Activated CD4-positive, alpha-beta T cell treated with anti-CD3 and anti-CD28 coated beads for 4 hours (primary cell): ENCODE measurements around the gene RBM34.

Source experiments
- DNase-seq, 2 donors: peaks; one replicate each; pipeline ENCODE4 v3.0.0-alpha.2; 2020

Gene RBM34

DNA sequence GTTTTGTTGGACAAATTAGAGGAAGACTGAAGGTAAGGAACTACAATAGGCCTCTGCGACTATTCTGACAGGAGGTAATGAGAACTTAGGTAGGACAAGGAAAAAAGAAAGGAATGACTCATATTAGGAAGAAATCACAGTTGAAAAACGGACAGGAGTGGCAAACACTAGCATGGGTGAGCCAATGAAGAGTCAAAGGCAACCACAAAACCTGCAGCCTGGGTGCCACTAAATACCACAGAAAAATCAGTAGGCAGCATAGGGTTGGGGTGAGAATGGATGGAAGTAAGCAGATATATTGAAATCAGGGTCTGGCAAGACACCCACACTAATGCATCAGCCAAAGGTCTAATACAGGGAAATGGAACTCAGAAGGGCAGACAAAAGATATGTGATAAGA, 10.0 kb downstream of the RBM34 start:
- no peak for DNase-seq

DNA sequence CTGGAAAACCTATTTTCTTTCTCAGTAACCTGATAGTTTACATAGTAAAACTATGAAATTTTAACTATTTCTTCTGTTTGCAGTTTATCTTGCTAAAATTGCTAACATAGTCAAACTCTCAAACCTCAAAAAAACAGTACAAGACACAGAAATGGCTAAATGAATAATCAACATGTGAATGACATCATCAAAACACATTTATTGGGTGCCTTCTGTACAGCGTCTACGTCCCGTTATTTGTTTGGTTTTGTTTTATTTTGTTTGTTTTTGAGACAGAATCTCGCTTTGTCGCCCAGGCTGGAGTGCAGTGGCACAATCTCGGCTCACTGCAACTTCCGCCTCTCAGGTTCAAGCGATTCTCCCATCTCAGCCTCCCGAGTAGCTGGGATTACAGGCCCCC, 11.2 kb downstream of the RBM34 start:
- no peak for DNase-seq

DNA sequence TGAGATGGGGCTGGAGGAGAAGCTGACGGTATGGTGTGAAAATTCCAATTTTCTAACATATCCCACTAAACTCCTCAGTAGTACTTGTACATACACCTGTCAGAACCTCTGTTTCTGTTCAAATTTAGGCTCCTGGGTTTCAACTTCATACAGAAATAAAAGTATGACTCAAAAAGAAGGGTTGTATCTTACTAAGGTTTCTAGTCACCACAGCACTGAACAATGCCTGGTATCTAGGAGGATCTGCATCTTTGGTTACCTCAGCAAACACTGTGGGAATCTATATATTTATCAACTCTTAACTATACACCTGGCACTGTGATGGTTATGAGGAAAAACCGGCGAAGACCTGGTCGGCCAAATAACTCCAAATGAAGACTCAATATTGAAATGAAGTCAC, 13.8 kb downstream of the RBM34 start:
- DNase-seq: no peak

DNA sequence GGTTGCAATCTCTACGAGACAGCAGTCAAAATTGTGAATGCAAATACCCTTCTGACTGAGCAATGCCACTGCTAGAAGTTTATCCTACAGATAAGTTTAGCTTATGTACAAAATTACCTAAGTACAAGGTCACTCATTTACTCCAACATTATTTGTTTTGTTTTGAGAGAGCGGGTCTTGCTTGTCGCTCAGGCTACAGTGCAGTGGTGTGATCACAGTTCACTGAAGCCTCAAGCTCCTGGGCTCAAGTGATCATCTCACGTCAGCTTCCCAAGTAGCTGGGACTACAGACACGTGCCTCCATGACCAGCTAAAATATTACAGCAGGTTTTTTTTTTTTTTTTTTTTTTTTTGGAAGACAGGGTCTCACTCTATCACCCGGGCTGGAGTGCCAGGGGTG, 15.4 kb downstream of the RBM34 start:
- DNase-seq: no peak

DNA sequence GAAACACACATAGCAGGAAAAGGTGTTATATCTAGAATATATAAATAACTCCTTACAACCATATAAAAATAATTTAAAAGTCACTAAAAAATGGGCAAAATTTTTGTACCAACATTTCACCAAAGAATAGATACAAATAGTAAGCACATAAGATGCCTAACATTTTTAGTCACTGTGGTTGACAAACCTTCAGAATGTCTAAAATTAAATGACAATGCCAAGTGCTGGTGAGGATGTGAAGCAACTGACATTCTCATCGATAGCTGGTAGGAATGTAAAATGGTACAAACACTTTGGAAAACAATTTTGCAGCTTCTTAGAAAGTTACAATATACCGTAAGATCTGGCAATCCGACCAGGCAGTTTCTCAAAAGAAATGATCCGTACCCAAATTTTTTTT, 18.1 kb downstream of the RBM34 start:
- no peak for DNase-seq

DNA sequence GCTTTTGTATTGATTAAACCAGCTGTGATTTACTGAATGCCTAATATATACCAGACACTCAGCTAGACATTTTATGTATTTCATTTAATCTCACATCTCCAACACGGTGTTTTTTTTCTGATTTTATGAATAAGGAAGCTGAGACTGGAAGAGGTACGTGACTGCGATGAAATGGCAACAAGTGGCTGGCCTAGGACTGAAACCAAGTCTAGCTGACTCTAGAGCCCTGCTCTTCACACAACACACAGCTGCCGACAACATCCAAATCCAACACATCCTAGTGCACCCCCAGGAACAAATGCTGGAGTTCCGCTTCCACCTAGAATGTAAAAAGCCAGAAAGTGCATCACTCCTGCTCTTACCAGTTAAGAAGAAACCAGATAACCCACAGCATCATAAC, 21.7 kb downstream of the RBM34 start:
- DNase-seq: no peak

DNA sequence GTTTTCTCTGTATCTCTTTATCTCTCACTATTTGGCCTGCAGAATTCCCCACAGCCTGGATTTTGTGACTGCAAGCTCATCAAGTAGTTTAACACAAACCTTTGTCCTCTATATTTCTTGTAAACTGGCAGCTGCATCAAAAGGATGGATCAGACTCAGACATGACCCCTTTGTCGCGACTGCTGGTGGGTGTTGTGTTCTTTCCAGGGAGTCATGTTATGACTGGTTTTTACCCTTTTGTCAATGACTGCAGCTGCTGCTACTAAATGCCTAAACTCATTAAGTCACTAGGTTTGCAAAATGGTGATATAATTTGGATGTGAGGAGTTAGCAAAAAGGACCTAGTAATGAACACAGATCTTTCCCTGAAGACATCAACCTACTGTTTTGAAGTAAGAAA, 22.2 kb downstream of the RBM34 start:
- no peak for DNase-seq

DNA sequence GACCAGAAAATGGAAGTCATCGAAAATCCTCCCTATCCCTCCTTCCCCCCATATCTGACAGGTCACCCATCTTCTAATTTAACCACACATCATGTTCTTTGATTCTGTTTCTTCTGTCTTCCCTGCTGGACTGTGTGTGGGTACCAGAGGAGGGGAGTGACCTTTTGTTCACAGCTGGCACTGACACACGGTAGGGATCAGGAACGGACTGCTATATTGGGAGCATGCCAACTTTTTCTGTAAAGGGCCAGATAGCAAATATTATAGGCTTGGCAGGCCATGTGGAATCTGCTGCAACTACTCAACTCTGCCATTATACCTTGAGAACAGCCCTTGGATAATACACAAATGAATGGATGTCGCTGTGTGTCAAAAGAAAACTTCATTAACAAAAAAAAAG, 24.9 kb downstream of the RBM34 start:
- DNase-seq: no peak

DNA sequence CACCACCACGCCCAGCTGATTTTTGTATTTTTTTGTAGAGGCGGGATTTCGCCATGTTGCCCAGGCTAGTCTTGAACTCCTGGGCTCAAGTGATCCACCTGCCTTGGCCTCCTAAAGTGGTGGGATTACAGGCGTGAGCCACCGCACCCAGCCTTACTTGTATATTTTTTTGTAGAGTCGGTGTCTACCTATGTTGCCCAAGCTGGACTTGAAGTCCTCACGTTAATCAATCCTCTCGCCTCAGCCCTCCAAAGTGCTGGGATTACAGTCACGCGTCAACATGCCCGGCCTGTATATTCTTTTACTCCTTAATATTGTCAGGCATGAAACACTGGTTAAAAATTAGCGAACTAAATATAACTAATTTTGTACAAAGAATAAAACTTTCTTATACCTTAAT, 26.9 kb downstream of the RBM34 start:
- DNase-seq: no peak

DNA sequence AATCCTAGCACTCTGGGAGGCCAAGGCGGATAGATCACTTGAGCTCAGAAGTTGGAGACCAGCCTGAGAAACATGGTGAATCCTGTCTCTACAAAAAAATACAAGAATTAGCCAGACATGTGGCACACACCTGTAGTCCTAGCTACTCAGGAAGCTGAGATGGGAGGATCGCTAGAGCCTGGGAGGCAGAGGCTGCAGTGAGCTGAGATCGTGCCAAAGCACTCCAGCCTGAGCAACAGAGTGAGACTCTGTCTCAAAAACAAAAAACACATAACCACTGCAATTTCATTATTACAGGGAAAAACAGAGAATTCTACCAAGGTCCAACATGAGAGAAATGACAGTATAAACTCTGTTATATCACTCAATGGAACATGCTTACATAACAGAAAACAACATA, 28.0 kb downstream of the RBM34 start:
- DNase-seq: no peak

DNA sequence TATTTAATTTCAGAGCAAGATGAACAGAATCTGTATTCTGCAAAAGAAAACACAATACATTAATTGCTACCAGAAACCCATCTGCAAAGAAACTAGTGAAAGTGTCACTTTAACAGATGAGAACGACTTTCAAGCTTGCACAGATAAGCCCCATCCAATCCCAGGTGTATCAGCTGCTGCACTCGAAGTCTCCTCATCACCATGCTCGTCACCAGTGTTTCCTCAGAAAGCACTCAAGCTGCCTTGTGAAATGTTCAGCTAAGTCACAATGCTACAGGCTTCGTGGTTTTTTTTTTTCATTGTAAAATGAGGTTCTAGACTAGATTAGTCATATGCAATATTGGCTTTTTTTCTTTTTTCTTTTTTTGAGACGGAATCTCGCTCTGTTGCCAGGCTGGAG, 29.1 kb downstream of the RBM34 start:
- DNase-seq: no peak

DNA sequence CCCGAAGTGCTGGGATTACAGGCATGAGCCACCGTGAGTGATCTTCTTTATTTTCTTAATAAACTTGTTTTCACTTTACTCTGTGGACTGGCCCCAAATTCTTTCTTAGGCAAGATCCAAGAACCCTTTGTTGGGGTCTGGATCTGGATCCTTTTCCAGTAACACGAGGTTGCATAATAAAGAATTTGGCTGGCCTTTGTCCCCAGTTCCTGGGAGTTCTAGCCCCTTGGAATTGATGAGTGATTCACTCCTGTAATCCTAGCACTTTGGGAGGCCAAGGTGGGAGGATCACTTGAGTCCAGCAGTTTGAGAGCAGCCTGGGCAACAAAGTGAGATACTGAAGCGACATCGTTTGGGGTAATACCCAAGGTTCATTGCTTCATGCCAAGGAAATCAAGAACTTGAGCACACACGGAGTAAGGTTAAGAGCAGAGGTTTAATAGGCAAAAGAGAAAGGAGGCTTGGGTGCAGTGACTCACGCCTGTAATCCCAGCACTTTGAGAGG, 30.2 kb downstream of the RBM34 start:
- no peak for DNase-seq

DNA sequence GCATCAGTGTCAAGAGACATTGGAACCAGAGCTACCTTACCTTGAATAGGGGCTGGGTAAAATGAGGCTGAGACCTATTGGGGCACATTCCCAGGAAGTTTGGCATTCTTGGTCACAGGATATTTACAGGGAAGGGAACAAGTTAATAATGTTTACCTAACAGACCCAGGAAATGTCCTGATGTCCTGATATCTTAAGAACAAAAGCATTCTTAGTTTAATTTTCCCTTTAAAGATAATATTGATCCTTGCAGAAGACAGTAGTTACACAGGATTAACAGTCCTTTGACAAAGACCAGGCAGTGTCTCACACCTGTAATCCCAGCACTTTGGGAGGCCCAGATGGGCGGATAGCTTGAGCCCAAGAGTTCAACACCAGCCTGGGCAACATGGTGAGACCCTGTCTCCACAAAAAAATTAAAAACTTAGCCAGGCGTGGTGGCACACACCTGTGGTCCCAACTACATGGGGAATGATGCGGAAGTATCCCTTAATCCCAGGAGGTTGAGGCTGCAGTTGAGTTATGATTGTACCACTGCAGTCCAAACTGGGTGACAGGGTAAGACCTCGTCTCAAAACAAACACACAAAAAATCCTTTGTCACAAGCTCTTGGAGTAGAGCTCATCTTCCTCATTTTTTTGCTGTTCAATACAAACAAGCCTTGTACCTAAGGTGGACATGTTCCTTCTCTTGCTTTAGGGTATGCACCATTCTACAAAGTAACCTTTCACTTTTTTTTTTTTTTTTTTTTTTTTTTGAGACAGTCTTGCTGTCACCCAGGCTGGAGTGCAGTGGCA, 31.1 kb downstream of the RBM34 start:
- no peak for DNase-seq

DNA sequence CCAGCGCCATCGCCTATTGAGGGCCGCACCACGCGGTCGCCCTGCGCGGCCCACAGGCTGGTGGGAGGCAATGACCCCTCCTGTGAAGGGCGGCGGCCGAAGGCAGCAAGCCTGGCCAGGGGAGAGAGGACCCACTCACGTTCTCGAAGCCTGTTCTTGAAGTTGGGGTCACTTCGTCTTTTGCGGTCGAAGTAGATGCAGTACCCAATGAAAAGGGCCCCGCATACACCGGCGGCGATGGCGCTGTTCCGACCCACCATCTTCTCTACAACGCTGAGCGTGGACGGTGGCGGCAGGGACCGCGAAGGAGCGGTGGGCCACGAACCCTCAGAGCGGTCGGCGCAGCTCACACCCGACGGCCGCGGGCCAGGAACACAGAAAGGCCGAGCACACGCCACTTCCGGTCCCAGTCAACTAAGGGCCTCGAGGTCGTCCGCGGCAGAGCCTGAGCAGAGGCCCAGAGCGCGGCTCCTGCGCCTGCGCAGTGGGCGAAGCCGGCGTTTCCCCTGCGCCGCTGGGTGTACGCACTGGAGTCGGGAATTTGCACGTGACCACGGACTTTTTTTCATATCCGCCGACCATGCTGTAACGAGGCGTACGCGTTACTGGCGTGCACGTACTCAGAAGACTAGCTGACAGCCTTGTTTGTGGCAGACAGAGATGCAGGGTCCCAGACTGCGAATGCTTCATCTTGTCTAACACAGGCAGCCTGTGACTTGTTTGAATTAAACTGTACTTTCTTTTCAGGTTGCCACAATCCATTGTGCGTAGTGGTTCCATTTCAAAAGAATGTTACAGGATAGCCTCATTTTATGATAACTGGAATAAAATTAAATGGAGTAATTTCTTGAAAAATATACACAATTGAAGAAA, 32.4 kb downstream of the RBM34 start, which contains the start of gene TOMM20:
Gene TOMM20 (minus strand): TSS at position 382 of the 873 bp plus-strand sequence. CDS start 122 bp downstream, at position 260.
- peak; percentile 89 to 90 for DNase-seq

DNA sequence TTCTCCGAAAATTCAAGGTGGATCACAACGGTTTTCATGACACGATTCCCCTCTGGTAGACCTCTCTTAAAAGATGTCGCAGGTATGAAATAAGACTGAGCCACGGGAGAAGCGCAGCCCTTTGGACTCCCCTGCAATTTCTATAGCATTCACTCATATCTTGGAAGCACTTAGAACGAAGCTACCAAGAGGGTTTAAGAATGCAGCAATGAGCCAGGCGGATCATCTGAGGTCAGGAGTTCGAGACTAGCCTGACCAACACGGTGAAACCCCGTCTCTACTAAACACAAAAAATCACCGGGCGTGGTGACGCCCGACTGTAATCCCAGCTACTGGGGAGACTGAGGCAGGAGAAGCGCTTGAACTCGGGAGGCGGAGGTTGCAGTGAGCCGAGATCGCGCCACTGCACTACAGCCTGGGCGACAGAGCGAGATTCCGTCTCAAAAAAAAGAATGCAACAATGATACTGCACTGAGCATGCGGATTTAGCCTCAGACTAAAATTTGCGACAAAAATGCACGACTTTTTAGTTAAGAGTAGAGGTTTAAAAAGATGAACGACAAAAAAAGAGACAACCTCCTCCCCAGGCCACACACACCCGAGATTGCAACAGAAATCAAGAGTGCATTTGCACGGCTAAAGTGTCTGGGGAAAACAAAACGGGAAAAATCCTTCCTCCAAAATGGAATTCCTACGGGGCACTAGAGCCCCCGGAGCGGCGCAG, 33.2 kb downstream of the RBM34 start:
- DNase-seq: no peak

DNA sequence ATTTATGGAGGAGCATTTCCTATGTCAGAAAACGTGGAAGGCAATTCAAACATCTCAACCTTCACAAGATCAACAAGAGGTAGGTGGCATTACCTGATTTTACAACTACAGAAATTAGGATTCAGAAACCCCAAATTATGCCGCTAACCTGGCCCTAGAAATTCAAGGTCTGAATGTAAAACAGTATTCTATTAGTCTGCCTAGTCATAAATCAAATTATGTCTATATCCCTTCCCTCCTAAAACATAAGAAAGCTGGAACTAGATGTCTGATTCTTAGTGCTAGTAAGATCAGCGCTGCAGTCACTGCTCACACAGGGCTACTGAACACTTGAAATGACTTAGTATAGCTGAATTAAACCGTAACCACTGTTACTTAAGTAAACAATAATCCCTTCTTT, 33.8 kb downstream of the RBM34 start:
- DNase-seq: no peak

DNA sequence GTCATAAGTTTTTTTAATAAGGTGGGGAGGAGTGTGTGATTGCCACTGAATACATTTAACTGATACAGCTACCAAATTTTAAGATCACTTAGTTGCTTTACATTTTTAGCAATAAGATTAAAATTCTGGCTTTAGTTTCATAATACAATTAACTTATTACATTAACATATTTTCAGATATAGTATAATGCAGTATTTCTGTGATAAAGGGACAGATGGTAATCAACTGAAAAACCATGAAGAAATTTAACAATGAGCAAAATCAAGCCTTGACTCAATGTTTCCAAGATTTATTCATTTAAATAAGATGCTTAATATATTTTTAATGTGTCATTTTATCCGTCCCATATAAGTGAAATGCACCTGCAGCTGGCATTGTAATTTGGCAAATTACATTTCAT, 36.4 kb downstream of the RBM34 start:
- no peak for DNase-seq

DNA sequence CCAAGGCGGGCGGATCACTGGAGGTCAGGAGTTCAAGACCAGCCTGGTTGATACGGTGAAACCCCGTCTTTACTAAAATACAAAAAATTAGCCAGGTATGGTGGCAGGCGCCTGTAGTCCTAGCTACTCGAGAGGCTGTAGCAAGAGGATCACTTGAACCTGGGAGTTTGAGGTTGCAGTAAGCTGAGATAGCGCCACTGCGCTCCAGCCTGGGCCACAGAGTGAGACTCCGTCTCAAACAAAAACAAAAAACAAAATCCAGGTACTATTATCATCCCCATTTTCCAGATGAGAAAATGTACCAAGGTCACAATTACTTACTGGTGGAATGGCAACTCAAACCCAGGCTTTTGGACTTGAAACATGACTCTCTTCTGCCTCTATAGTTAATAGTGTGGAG, 36.9 kb downstream of the RBM34 start:
- no peak for DNase-seq

DNA sequence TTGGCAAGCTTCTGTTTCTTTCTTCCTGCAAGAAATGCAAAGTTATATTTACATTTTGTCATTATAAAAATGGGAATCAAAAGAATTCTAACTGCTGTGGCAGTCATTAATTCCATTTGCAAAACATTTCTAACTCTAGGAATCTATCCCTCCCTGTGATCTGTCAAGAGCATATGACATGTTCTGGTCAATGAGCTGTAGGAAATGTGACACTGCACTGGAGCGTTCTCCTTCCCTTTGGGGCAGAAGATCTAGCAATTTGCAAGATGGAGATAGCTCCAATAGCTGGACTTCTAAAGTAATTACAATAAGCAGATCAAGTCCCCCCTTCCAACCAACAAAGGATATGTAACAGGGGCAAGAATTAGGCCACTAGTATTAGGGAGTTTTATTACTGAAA, 38.7 kb downstream of the RBM34 start:
- DNase-seq: no peak

DNA sequence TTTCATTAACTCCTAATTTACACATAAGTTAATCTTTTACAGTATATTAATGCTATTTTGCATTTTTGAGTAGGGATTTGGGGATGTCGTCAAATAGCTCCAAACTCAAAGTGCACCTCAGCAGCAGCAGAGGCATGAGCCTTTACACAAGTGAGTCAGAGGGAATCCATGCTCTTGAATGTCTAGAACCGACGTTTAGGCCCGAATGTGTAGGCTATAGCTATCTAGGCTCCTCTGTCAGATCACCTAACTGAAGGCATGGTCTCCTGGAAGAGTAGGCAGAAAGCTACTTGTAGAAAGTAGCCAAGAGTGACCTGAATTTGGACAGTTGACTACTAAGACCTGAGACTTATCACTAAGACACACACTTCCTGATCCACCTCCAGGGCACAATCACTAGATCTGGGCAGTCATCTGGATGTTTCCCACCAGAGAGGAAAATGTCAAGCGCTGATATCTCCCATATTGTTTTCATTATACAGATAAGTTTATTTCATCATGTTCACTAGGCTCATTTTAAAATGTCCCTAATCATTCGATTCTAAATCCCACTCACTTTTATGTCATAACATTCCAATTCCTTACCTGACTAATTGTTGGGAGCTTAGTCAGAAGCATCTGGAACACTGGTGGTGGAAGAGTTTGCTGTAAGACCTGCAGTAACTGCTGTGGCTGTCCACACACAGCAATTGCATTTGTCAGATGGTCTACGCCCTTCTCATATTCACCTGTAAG, 47.7 kb downstream of the RBM34 start:
- no peak for DNase-seq

DNA sequence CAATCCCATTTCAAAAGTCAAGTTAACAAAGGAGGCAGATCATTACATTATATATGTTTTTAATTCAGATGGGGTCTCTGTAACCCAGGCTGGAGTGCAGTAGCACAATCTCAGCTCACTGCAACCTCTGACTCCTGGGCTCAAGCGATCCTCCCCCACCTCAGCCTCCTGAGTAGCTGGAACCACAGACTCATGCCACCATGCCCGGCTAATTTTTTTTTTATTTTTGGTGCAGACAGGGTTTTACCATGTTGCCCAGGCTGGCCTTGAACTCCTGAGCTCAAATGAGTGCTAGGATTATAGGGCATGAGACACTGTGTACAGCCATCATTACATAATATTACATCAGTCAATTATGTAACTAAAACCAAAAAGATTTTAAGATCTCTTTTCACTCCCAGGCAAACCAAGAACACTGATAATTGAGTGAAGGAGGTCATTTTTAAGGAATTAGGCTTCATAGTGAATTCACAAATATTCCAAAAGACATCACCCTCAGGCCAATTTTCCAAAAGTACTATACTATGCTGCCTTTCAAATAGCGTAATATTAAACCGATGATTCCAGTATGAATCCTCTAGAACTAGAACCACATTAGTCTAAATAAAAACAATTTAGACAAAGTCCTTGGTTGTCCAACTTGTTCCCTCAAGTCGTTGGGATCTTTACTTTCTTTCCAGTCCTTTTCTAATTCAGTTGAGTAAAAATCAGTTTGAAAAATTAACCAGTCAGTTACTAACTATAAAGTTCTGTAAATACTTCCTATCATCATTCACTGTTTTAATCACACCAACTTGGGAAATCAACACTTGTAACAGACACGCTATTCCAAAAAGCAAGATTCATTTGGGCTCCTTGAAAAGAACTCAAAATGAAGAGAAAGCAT, 48.5 kb downstream of the RBM34 start:
- DNase-seq: no peak

DNA sequence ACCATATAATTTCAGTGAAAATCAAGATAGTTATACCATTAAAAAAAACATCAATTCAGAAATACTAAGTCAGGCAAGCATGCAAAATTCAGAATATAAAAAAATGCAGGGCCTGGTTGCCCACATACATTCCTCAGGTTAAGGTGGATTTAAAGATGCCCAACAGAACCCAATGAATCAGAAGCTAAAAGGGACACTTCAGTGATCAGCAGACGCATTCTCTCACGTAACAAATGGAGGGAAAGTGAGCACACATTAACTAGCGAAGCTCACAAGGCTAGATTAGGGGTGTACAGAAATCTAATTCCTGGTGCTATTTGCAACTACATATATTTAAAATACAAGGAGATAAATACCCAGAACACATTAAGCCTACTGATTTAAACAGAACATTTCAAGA, 49.9 kb downstream of the RBM34 start:
- no peak for DNase-seq
